Fibroblast of lung (primary cell): Measurements from ENCODE around the gene PROK2. TPM values are rescaled to one million over a fixed set of nuclear protein-coding genes. Genes with fewer than 3 reads are reported as not detected.

Experiments
- DNase-seq, 2 donors: peaks; one replicate each; pipeline versions ENCODE4 v3.0.0 to v3.0.0-alpha.2; 2010; ENCODE audit warnings: low read depth in 2 of 2
- H2AFZ ChIP-seq: 2 replicates; pipeline ENCODE4 v1.5.1; 2012; ENCODE audit warnings: low read length, control low read depth, inconsistent platforms
- H3K27ac ChIP-seq: 2 replicates; pipeline ENCODE4 v1.5.1; 2011; ENCODE audit warnings: low read length, control low read depth; ENCODE audit not compliant: insufficient read depth
- H3K27me3 ChIP-seq: 2 replicates; pipeline ENCODE4 v1.5.1; 2011; ENCODE audit warnings: mild to moderate bottlenecking, low read length; ENCODE audit not compliant: control insufficient read depth, insufficient read depth
- H3K36me3 ChIP-seq: 2 replicates; pipeline ENCODE4 v1.5.1; 2011; ENCODE audit warnings: low read length; ENCODE audit not compliant: control insufficient read depth, insufficient read depth
- H3K4me1 ChIP-seq: 2 replicates; pipeline ENCODE4 v1.5.1; 2011; ENCODE audit warnings: low read length; ENCODE audit not compliant: control insufficient read depth, insufficient read depth; ENCODE audit errors: extremely low read depth
- H3K4me2 ChIP-seq: 2 replicates; pipeline ENCODE4 v1.5.1; 2011; ENCODE audit warnings: low read length, control low read depth; ENCODE audit not compliant: insufficient read depth; ENCODE audit errors: extremely low read depth
- H3K4me3 ChIP-seq, 4 experiments: fragments of 200-600 bp in 1 of 4; sonication (generic) in 1 of 4; replicated peaks in 1 of 4; 2 replicates each; pipeline ENCODE4 v1.5.1; 2011 to 2016; ENCODE audit warnings: low read length in 4 of 4, low read depth in 3 of 4, mild to moderate bottlenecking in 3 of 4, control low read depth in 2 of 4, inconsistent platforms in 1 of 4, mixed read lengths in 1 of 4; ENCODE audit not compliant: insufficient read depth in 1 of 4; ENCODE audit errors: control extremely low read depth in 1 of 4
- H3K79me2 ChIP-seq: 2 replicates; pipeline ENCODE4 v1.5.1; 2012; ENCODE audit warnings: mild to moderate bottlenecking, low read length, inconsistent platforms; ENCODE audit not compliant: control insufficient read depth, insufficient read depth
- H3K9ac ChIP-seq: 2 replicates; pipeline ENCODE4 v1.5.1; 2011; ENCODE audit warnings: mild to moderate bottlenecking, low read length, control low read depth; ENCODE audit not compliant: insufficient read depth
- H3K9me3 ChIP-seq: 2 replicates; pipeline ENCODE4 v1.5.1; 2012; ENCODE audit warnings: low read depth, low read length; ENCODE audit not compliant: control insufficient read depth, insufficient read depth
- H4K20me1 ChIP-seq: 2 replicates; pipeline ENCODE4 v1.5.1; 2011; ENCODE audit warnings: low read length; ENCODE audit not compliant: control insufficient read depth, insufficient read depth; ENCODE audit errors: extremely low read depth
- EZH2 ChIP-seq: IDR thresholded peaks from 2 replicates; pipeline ENCODE4 v1.5.1; 2012; ENCODE audit warnings: low read length, control low read depth, mild to moderate bottlenecking; ENCODE audit errors: missing control alignments
- polyA plus RNA-seq, 2 donors: library from polyadenylated mRNA; depleted of rRNA in 1 of 2; stranded (reverse) in 1 of 2; unstranded in 1 of 2; fragments of >200 nt; gene quantifications; 2 replicates each; pipeline ENCODE4 v1.2.1, GENCODE V29; 2011 to 2012; ENCODE audit warnings: missing spikeins in 1 of 2
- total RNA-seq: library from RNA; depleted of rRNA; stranded (reverse); fragments of >200 nt; gene quantifications from 2 replicates; pipeline ENCODE4 v1.2.1, GENCODE V29; 2014
- TF ChIP-seq, protein P1 (sequence below), 2 donors: IDR thresholded peaks in 1 of 2; conservative IDR thresholded peaks in 1 of 2; 1 replicate in 1 of 2; 2 replicates in 1 of 2; pipeline ENCODE4 v1.5.1; 2011 to 2012; ENCODE audit warnings: low read length in 2 of 2, control low read depth in 1 of 2, inconsistent platforms in 1 of 2, low read depth in 1 of 2, mild to moderate bottlenecking in 1 of 2

The PROK2 gene
- total and polyA plus RNA-seq, 2 donors (not counting 1 experiment from before 2014, with no cell fraction given) = not detected

DNA sequence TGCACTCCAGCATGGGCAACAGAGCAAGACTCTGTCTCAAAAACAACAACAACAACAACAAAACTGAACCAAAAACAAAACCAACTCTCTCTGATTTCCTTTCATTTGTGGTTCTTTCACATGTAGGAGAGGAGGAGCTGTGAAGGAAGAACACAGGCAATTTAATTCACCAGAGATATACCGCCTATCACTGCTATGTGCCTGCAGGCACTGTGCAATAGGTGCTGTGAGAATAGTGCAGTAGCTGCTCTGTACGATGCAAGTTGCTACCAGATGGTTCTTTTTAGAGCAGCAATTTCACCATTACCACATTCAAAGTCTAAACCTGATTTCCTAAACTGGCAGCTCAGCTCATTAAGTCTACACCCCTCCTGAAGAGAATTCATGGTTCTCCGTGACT is 11.3 kb upstream of the PROK2 start:
- Histone ChIP-seq H3K27ac (no peak overlapping the region), H3K4me3 (no peak overlapping the region), H2AFZ (no peak overlapping the region), H4K20me1 (no peaks in the 10 kb centered on the region), H3K4me1 (no peaks in the 10 kb centered on the region), H3K79me2 (no peaks in the 10 kb centered on the region), H3K27me3 (peaks cover 8% of the 10 kb centered on the region), H3K9me3 (no peaks in the 10 kb centered on the region), H3K9ac (no peak overlapping the region), H3K36me3 (no peaks in the 10 kb centered on the region), H3K4me2 (no peak overlapping the region)
- no peak for DNase-seq
- TF ChIP-seq, protein P1, sequence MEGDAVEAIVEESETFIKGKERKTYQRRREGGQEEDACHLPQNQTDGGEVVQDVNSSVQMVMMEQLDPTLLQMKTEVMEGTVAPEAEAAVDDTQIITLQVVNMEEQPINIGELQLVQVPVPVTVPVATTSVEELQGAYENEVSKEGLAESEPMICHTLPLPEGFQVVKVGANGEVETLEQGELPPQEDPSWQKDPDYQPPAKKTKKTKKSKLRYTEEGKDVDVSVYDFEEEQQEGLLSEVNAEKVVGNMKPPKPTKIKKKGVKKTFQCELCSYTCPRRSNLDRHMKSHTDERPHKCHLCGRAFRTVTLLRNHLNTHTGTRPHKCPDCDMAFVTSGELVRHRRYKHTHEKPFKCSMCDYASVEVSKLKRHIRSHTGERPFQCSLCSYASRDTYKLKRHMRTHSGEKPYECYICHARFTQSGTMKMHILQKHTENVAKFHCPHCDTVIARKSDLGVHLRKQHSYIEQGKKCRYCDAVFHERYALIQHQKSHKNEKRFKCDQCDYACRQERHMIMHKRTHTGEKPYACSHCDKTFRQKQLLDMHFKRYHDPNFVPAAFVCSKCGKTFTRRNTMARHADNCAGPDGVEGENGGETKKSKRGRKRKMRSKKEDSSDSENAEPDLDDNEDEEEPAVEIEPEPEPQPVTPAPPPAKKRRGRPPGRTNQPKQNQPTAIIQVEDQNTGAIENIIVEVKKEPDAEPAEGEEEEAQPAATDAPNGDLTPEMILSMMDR (conservative IDR thresholded peaks at IDR 0.05 in 1 of 2, IDR thresholded peaks at IDR 0.05 in 1 of 2; ENCODE audit: low read depth in 1 of 2, low read length in 2 of 2) = no peak
- TF ChIP-seq EZH2 = no peak

DNA sequence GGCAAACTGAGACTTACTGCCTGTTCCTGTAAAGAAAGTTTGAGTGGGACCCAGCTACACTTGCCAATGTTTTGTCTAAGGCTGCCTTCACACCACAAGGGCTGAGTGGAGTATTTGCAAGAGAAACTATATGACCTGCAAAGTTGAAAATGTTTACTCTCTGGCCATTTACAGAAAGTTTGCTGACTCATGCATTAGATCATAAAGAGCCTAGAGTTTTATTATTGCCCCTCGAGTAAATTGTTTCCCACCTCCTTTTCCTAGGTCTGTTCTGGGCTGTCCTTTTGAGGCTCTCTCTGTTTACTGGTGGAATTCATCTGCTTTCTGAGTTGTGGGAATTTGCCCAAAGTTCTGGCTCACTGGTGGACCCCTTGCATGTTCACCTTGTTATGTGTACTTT is 6.7 kb upstream of the PROK2 start:
- Histone ChIP-seq H3K4me2 (no peak overlapping the region), H3K27ac (no peak overlapping the region), H3K79me2 (no peaks in the 10 kb centered on the region), H2AFZ (no peak overlapping the region), H4K20me1 (no peaks in the 10 kb centered on the region), H3K4me3 (no peak overlapping the region), H3K9me3 (no peaks in the 10 kb centered on the region), H3K4me1 (no peaks in the 10 kb centered on the region), H3K9ac (no peak overlapping the region), H3K36me3 (no peaks in the 10 kb centered on the region), H3K27me3 (peaks cover 7% of the 10 kb centered on the region)
- no peak for DNase-seq
- no peak for TF ChIP-seq EZH2
- TF ChIP-seq, protein P1 (conservative IDR thresholded peaks at IDR 0.05 in 1 of 2, IDR thresholded peaks at IDR 0.05 in 1 of 2; ENCODE audit: low read depth in 1 of 2, low read length in 2 of 2) = no peak

DNA sequence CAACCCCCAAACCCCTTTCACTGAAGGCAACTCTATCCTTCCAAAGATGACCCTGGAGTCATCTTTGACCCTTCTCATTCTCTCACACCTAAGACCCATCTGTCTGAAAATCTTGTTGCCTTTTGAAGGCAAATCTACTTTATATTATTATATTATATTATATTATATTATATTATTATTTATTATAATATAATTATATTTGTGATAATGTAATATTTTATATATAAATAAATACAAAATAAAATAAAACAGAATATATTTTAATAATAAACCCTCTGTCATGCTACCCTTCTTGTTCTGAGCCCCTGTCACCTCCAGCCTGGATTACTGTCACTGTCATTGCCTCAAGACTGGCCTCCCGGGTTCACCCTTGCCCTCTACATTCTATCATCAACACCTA is 5.0 kb upstream of the PROK2 start:
- Histone ChIP-seq H3K4me1 (no peaks in the 10 kb centered on the region), H3K36me3 (no peaks in the 10 kb centered on the region), H3K27ac (no peak overlapping the region), H2AFZ (no peak overlapping the region), H3K9me3 (no peaks in the 10 kb centered on the region), H4K20me1 (no peaks in the 10 kb centered on the region), H3K27me3 (peaks cover 20% of the 10 kb centered on the region), H3K4me2 (no peak overlapping the region), H3K9ac (no peak overlapping the region), H3K79me2 (no peaks in the 10 kb centered on the region), H3K4me3 (no peak overlapping the region)
- TF ChIP-seq EZH2 = no peak
- TF ChIP-seq, protein P1 (conservative IDR thresholded peaks at IDR 0.05 in 1 of 2, IDR thresholded peaks at IDR 0.05 in 1 of 2; ENCODE audit: low read depth in 1 of 2, low read length in 2 of 2) = no peak
- no peak for DNase-seq
